Activated CD8-positive, alpha-beta T cell treated with anti-CD3 and anti-CD28 coated beads, Interleukin-2, amount 10 ng/mL, durations not matched to agents 7 days and 5 days (primary cell): ENCODE data around the gene ACOT12. TPM values are rescaled to one million over a fixed set of nuclear protein-coding genes. Genes with fewer than 3 reads are reported as not detected.
"Not testable (repeated sequence)": the region's sequence is repeated elsewhere in the genome, so short reads cannot be mapped to it uniquely, and the experiment has no call there.

Source experiments
- ATAC-seq: fragments of 150-1000 bp; cut with Tn5 transposase; one replicate; pipeline ENCODE4 v1.10.0; 2021; ENCODE audit warnings: moderate library complexity
- CTCF ChIA-PET: fragments of 350-600 bp; sonication (Branson Sonifier 250); formaldehyde crosslinking; loops from one replicate; lab custom pipeline; 2021; ENCODE audit warnings: antibody characterized with exemption; lab: Charles Lee
- POLR2A ChIA-PET: fragments of 350-600 bp; sonication (Branson Sonifier 250); formaldehyde crosslinking; loops from one replicate; lab custom pipeline; 2021; ENCODE audit warnings: antibody characterized with exemption; lab: Charles Lee
- DNase-seq: peaks from one replicate; pipeline ENCODE4 v3.0.0-alpha.2; 2020
- H3K27ac Mint-ChIP-seq: one replicate; pipeline ENCODE4 v1.8.0; 2021; ENCODE audit warnings: mild to moderate bottlenecking, mixed read lengths
- H3K27me3 Mint-ChIP-seq: one replicate; pipeline ENCODE4 v1.8.0; 2021; ENCODE audit warnings: low read depth, mixed read lengths
- H3K36me3 Mint-ChIP-seq: one replicate; pipeline ENCODE4 v1.8.0; 2021; ENCODE audit warnings: low read depth, mixed read lengths
- H3K4me1 Mint-ChIP-seq: one replicate; pipeline ENCODE4 v1.8.0; 2021; ENCODE audit warnings: low read depth, mixed read lengths
- H3K4me3 Mint-ChIP-seq: one replicate; pipeline ENCODE4 v1.8.0; 2021; ENCODE audit warnings: mild to moderate bottlenecking, mixed read lengths
- H3K9me3 Mint-ChIP-seq: one replicate; pipeline ENCODE4 v1.8.0; 2022; ENCODE audit warnings: mixed read lengths; ENCODE audit not compliant: insufficient read depth
- total RNA-seq, 2 experiments: library from RNA; stranded (reverse); gene quantifications; one replicate each; pipeline ENCODE4 v1.2.3, GENCODE V29; 2021

Gene ACOT12
- total RNA-seq, 2 experiments from 2014 or later, result not detected

- ATAC-seq (peak; percentile 95), DNase-seq (peak; percentile 35)
- Mint-ChIP-seq H3K9me3 (no peaks in the 10 kb centered on the region), H3K27ac (peak overlapping the region; percentile 18), H3K4me1 (peaks cover 24% of the 10 kb centered on the region), H3K36me3 (peaks cover 2% of the 10 kb centered on the region), H3K4me3 (peak overlapping the region; percentile 3), H3K27me3 (no peaks in the 10 kb centered on the region)
- CTCF ChIA-PET, result interaction anchor here (0.7 kb wide), 1 partner anchor 13 kb away, joined by 3 read pairs; no protein-coding TSS in a partner anchor
- POLR2A ChIA-PET, result no interaction called here
These were observed 26.2 kb upstream of the ACOT12 start for GRCh38 chr5:81420039-81420667.

- H3K4me1 Mint-ChIP-seq, result peaks cover 24% of the 10 kb centered on the region
- POLR2A ChIA-PET, result no interaction called here
- DNase-seq (no peak), ATAC-seq (no peak)
- no peak overlapping the region for H3K4me3 Mint-ChIP-seq
- no peaks in the 10 kb centered on the region for H3K9me3 Mint-ChIP-seq
- no peak overlapping the region for H3K27ac Mint-ChIP-seq
- CTCF ChIA-PET, result no interaction called here
- H3K36me3 Mint-ChIP-seq, result peaks cover 2% of the 10 kb centered on the region
- H3K27me3 Mint-ChIP-seq, result no peaks in the 10 kb centered on the region
These were observed 24.7 kb upstream of the ACOT12 start for GRCh38 chr5:81418606-81419005.

- ATAC-seq, result no peak
- Mint-ChIP-seq H3K4me3 (no peak overlapping the region), H3K27ac (no peak overlapping the region), H3K36me3 (peaks cover 2% of the 10 kb centered on the region), H3K9me3 (no peaks in the 10 kb centered on the region), H3K27me3 (no peaks in the 10 kb centered on the region), H3K4me1 (peaks cover 24% of the 10 kb centered on the region)
- CTCF ChIA-PET, result no interaction called here
- no peak for DNase-seq
- POLR2A ChIA-PET, result no interaction called here
These were observed 23.1 kb upstream of the ACOT12 start for GRCh38 chr5:81417052-81417451.

- no peaks in the 10 kb centered on the region for H3K36me3 Mint-ChIP-seq
- DNase-seq, result no peak
- H3K4me3 Mint-ChIP-seq, result no peak overlapping the region
- ATAC-seq, result no peak
- H3K9me3 Mint-ChIP-seq, result no peaks in the 10 kb centered on the region
- no peak overlapping the region for H3K27ac Mint-ChIP-seq
- no peaks in the 10 kb centered on the region for H3K4me1 Mint-ChIP-seq
- ChIA-PET POLR2A (no interaction called here), CTCF (no interaction called here)
- H3K27me3 Mint-ChIP-seq, result no peaks in the 10 kb centered on the region
These were observed 16.0 kb upstream of the ACOT12 start for GRCh38 chr5:81409896-81410295.

GRCh38 chr5:81409361-81409760 is 15.4 kb upstream of the ACOT12 start:
- no peak overlapping the region for H3K27ac Mint-ChIP-seq
- peaks cover 1% of the 10 kb centered on the region for H3K27me3 Mint-ChIP-seq
- ChIA-PET CTCF (no interaction called here), POLR2A (no interaction called here)
- ATAC-seq (no peak), DNase-seq (no peak)
- H3K9me3 Mint-ChIP-seq, result no peaks in the 10 kb centered on the region
- no peak overlapping the region for H3K4me3 Mint-ChIP-seq
- H3K36me3 Mint-ChIP-seq, result no peaks in the 10 kb centered on the region
- no peaks in the 10 kb centered on the region for H3K4me1 Mint-ChIP-seq

GRCh38 chr5:81408496-81408895 is 14.6 kb upstream of the ACOT12 start:
- H3K27ac Mint-ChIP-seq, result no peak overlapping the region
- H3K4me3 Mint-ChIP-seq, result no peak overlapping the region
- H3K36me3 Mint-ChIP-seq, result no peaks in the 10 kb centered on the region
- no peak for DNase-seq
- H3K9me3 Mint-ChIP-seq, result no peaks in the 10 kb centered on the region
- ATAC-seq, result no peak
- H3K4me1 Mint-ChIP-seq, result no peaks in the 10 kb centered on the region
- H3K27me3 Mint-ChIP-seq, result peaks cover 3% of the 10 kb centered on the region
- ChIA-PET CTCF (no interaction called here), POLR2A (no interaction called here)

- DNase-seq, H3K4me3 Mint-ChIP-seq, H3K27ac Mint-ChIP-seq, POLR2A ChIA-PET, H3K36me3 Mint-ChIP-seq, ATAC-seq, H3K27me3 Mint-ChIP-seq, H3K9me3 Mint-ChIP-seq, H3K4me1 Mint-ChIP-seq, CTCF ChIA-PET: not testable (repeated sequence)
These were observed 13.9 kb upstream of the ACOT12 start for GRCh38 chr5:81407811-81408210.

GRCh38 chr5:81405126-81405891 is 11.4 kb upstream of the ACOT12 start:
- Mint-ChIP-seq H3K4me1 (no peaks in the 10 kb centered on the region), H3K4me3 (no peak overlapping the region), H3K27ac (no peak overlapping the region), H3K27me3 (peaks cover 16% of the 10 kb centered on the region), H3K9me3 (no peaks in the 10 kb centered on the region), H3K36me3 (no peaks in the 10 kb centered on the region)
- POLR2A ChIA-PET, result no interaction called here
- CTCF ChIA-PET, result no interaction called here
- DNase-seq, result no peak
- ATAC-seq, result no peak

- Mint-ChIP-seq H3K9me3 (no peaks in the 10 kb centered on the region), H3K27ac (no peak overlapping the region), H3K36me3 (no peaks in the 10 kb centered on the region), H3K4me1 (no peaks in the 10 kb centered on the region), H3K27me3 (peaks cover 28% of the 10 kb centered on the region), H3K4me3 (no peak overlapping the region)
- CTCF ChIA-PET, result interaction anchor here (0.7 kb wide), 1 partner anchor 23 kb away, joined by 3 read pairs; no protein-coding TSS in a partner anchor
- ATAC-seq, result no peak
- POLR2A ChIA-PET, result no interaction called here
- no peak for DNase-seq
These were observed 8.4 kb upstream of the ACOT12 start for GRCh38 chr5:81402192-81402930.

GRCh38 chr5:81401266-81401665 is 7.3 kb upstream of the ACOT12 start:
- DNase-seq (no peak), ATAC-seq (no peak)
- no peak overlapping the region for H3K27ac Mint-ChIP-seq
- ChIA-PET POLR2A (no interaction called here), CTCF (interaction anchor here (0.7 kb wide), 1 partner anchor 24 kb away, joined by 3 read pairs; no protein-coding TSS in a partner anchor)
- H3K36me3 Mint-ChIP-seq, result no peaks in the 10 kb centered on the region
- H3K4me3 Mint-ChIP-seq, result no peak overlapping the region
- H3K4me1 Mint-ChIP-seq, result no peaks in the 10 kb centered on the region
- H3K9me3 Mint-ChIP-seq, result no peaks in the 10 kb centered on the region
- H3K27me3 Mint-ChIP-seq, result peaks cover 35% of the 10 kb centered on the region

- POLR2A ChIA-PET, result no interaction called here
- Mint-ChIP-seq H3K36me3 (no peaks in the 10 kb centered on the region), H3K27ac (no peak overlapping the region), H3K27me3 (peaks cover 41% of the 10 kb centered on the region), H3K4me1 (no peaks in the 10 kb centered on the region), H3K4me3 (no peak overlapping the region), H3K9me3 (no peaks in the 10 kb centered on the region)
- no peak for DNase-seq
- CTCF ChIA-PET, result no interaction called here
- no peak for ATAC-seq
These were observed 6.4 kb upstream of the ACOT12 start for GRCh38 chr5:81400375-81400774.

- Mint-ChIP-seq H3K36me3 (no peaks in the 10 kb centered on the region), H3K4me1 (no peaks in the 10 kb centered on the region), H3K4me3 (no peak overlapping the region), H3K9me3 (no peaks in the 10 kb centered on the region), H3K27ac (no peak overlapping the region), H3K27me3 (peaks cover 48% of the 10 kb centered on the region)
- ATAC-seq, result no peak
- no peak for DNase-seq
- POLR2A ChIA-PET, result interaction anchor here (0.6 kb wide), 2 partner anchors 200 to 508 kb away, joined by 4 to 5 read pairs; no protein-coding TSS in a partner anchor
- CTCF ChIA-PET, result no interaction called here
These were observed 4.8 kb upstream of the ACOT12 start for GRCh38 chr5:81398741-81399140.
